Adipocyte (in vitro differentiated cells): ENCODE measurements around the gene DNLZ.
A peak's percentile ranks its signal among the peaks of the same experiment; 100 is the strongest.
"Not testable (repeated sequence)": the region's sequence is repeated elsewhere in the genome, so short reads cannot be mapped to it uniquely, and the experiment has no call there.

Experiments
- DNase-seq: peaks from one replicate; pipeline ENCODE4 v3.0.0-alpha.2; 2015; ENCODE audit warnings: low read depth
- H3K27me3 ChIP-seq: replicated peaks from 2 replicates; pipeline ENCODE4 v1.7.0; 2013; ENCODE audit warnings: mild to moderate bottlenecking, low read length, moderate library complexity; ENCODE audit not compliant: control insufficient read depth, insufficient read depth
- H3K36me3 ChIP-seq: 2 replicates; pipeline ENCODE4 v1.7.0; 2013; ENCODE audit warnings: low read length, mild to moderate bottlenecking, moderate library complexity; ENCODE audit not compliant: control insufficient read depth, insufficient read depth, severe bottlenecking
- H3K4me1 ChIP-seq: 2 replicates; pipeline ENCODE4 v1.7.0; 2013; ENCODE audit warnings: mild to moderate bottlenecking, low read length, moderate library complexity; ENCODE audit not compliant: control insufficient read depth, insufficient read depth
- H3K4me3 ChIP-seq: 2 replicates; pipeline ENCODE4 v1.7.0; 2013; ENCODE audit warnings: mild to moderate bottlenecking, low read length, moderate library complexity
- H3K9ac ChIP-seq: 2 replicates; pipeline ENCODE4 v1.7.0; 2013; ENCODE audit warnings: mild to moderate bottlenecking, low read length, moderate library complexity
- H3K9me3 ChIP-seq: 2 replicates; pipeline ENCODE4 v1.7.0; 2013; ENCODE audit warnings: mild to moderate bottlenecking, low read length, moderate library complexity; ENCODE audit not compliant: control insufficient read depth

DNLZ gene

GRCh38 chr9:136354592-136355085 lies 8.9 kb downstream of the DNLZ start:
- DNase-seq = peak; percentile 57
- Histone ChIP-seq H3K4me1 (peaks cover 4% of the 10 kb centered on the region), H3K9me3 (no peaks in the 10 kb centered on the region), H3K36me3 (peaks cover 2% of the 10 kb centered on the region), H3K9ac (no peak overlapping the region), H3K4me3 (no peak overlapping the region), H3K27me3 (no peaks in the 10 kb centered on the region)

- Histone ChIP-seq H3K9ac (no peak overlapping the region), H3K9me3 (no peaks in the 10 kb centered on the region), H3K36me3 (peaks cover 2% of the 10 kb centered on the region), H3K4me3 (no peak overlapping the region), H3K4me1 (peaks cover 4% of the 10 kb centered on the region), H3K27me3 (no peaks in the 10 kb centered on the region)
- peak; percentile 4 for DNase-seq
Observed at GRCh38 chr9:136353757-136354488, 9.6 kb downstream of the DNLZ start.

- Histone ChIP-seq H3K36me3 (peaks cover 2% of the 10 kb centered on the region), H3K4me1 (peaks cover 4% of the 10 kb centered on the region), H3K4me3 (no peak overlapping the region), H3K9ac (no peak overlapping the region), H3K9me3 (no peaks in the 10 kb centered on the region), H3K27me3 (no peaks in the 10 kb centered on the region)
- DNase-seq = no peak
Observed at GRCh38 chr9:136353088-136353487, 10.5 kb downstream of the DNLZ start.

- Histone ChIP-seq H3K9ac (no peak overlapping the region), H3K27me3 (no peaks in the 10 kb centered on the region), H3K4me3 (no peak overlapping the region), H3K9me3 (no peaks in the 10 kb centered on the region), H3K36me3 (peaks cover 2% of the 10 kb centered on the region), H3K4me1 (peaks cover 4% of the 10 kb centered on the region)
- no peak for DNase-seq
Observed at GRCh38 chr9:136352682-136353081, 10.9 kb downstream of the DNLZ start.

GRCh38 chr9:136351868-136352267 lies 11.7 kb downstream of the DNLZ start:
- H3K9ac ChIP-seq, H3K27me3 ChIP-seq, DNase-seq, H3K4me1 ChIP-seq, H3K36me3 ChIP-seq, H3K9me3 ChIP-seq, H3K4me3 ChIP-seq: not testable (repeated sequence)

GRCh38 chr9:136351252-136351800 lies 12.2 kb downstream of the DNLZ start:
- DNase-seq = no peak
- no peaks in the 10 kb centered on the region for H3K36me3 ChIP-seq
- H3K4me3 ChIP-seq = no peak overlapping the region
- no peaks in the 10 kb centered on the region for H3K27me3 ChIP-seq
- no peak overlapping the region for H3K9ac ChIP-seq
- H3K9me3 ChIP-seq = no peaks in the 10 kb centered on the region
- H3K4me1 ChIP-seq = peaks cover 7% of the 10 kb centered on the region

GRCh38 chr9:136349546-136349945 lies 14.0 kb downstream of the DNLZ start:
- no peaks in the 10 kb centered on the region for H3K27me3 ChIP-seq
- DNase-seq = no peak
- H3K36me3 ChIP-seq = no peaks in the 10 kb centered on the region
- no peaks in the 10 kb centered on the region for H3K9me3 ChIP-seq
- no peak overlapping the region for H3K4me3 ChIP-seq
- no peak overlapping the region for H3K9ac ChIP-seq
- H3K4me1 ChIP-seq = peaks cover 22% of the 10 kb centered on the region

- Histone ChIP-seq H3K4me1 (peaks cover 22% of the 10 kb centered on the region), H3K9me3 (no peaks in the 10 kb centered on the region), H3K36me3 (no peaks in the 10 kb centered on the region), H3K4me3 (no peak overlapping the region), H3K27me3 (no peaks in the 10 kb centered on the region), H3K9ac (no peak overlapping the region)
- no peak for DNase-seq
Observed at GRCh38 chr9:136348691-136349090, 14.9 kb downstream of the DNLZ start.

- Histone ChIP-seq H3K4me3 (no peak overlapping the region), H3K27me3 (no peaks in the 10 kb centered on the region)
- no peak for DNase-seq
Observed at GRCh38 chr9:136347472-136348256, 15.9 kb downstream of the DNLZ start.

GRCh38 chr9:136346927-136347465 lies 16.5 kb downstream of the DNLZ start:
- Histone ChIP-seq H3K36me3 (no peaks in the 10 kb centered on the region), H3K4me3 (no peak overlapping the region), H3K9ac (peak overlapping the region; percentile 74), H3K9me3 (no peaks in the 10 kb centered on the region), H3K4me1 (peaks cover 22% of the 10 kb centered on the region), H3K27me3 (no peaks in the 10 kb centered on the region)
- no peak for DNase-seq

More at GRCh38 chr9:136347472-136348256, 15.9 kb downstream of the DNLZ start:
- Histone ChIP-seq H3K9ac (no peak overlapping the region), H3K9me3 (no peaks in the 10 kb centered on the region), H3K36me3 (no peaks in the 10 kb centered on the region), H3K4me1 (peaks cover 22% of the 10 kb centered on the region)

- Histone ChIP-seq H3K4me1 (peaks cover 22% of the 10 kb centered on the region), H3K4me3 (peak overlapping the region; percentile 69), H3K9ac (peak overlapping the region; percentile 74), H3K27me3 (no peaks in the 10 kb centered on the region), H3K9me3 (no peaks in the 10 kb centered on the region), H3K36me3 (no peaks in the 10 kb centered on the region)
- no peak for DNase-seq
Observed at GRCh38 chr9:136346157-136346481, 17.4 kb downstream of the DNLZ start.
